ENCODE results near the gene ODAD2.
A peak's percentile ranks its signal among the peaks of the same experiment; 100 is the strongest.

ODAD2 gene

DNA sequence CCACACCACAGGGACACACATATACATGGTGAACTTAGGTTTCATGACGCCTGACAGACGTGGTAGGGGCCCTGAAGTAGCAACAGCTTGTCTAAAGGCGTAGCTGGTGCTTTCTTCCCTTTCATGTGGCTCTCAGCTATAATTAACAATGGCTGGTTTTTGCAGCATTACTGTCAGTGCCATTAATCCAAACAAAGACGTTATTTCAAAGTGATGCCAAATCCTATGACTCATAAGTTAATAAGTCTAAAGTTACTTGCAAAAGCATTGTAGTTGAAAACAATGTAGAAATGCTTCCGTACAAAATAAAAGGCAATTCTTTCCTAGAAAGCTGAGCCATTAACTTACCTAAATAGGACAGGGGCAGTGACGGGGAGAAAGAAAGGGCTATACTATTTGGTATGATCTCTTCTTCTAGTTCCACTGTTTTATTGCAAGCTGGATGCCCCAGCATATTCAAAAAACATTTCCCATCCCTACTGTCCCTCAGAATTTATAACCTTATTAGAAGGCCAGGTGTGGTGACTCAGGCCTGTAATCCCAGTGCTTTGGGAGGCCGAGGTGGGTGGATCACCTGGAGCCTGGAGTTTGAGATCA is 105.4 kb downstream of the ODAD2 start:
- no peaks in the 10 kb centered on the region for H3F3A ChIP-seq (ENCODE audit: low read depth)
- H3K9me3 ChIP-seq (ENCODE audit: insufficient read depth, low read depth, low read length) = no peaks in the 10 kb centered on the region
- H3K4me2 ChIP-seq (ENCODE audit: low read depth, low read length, poor library complexity, severe bottlenecking) = peak overlapping the region; percentile 9
- H2AFZ ChIP-seq (ENCODE audit: low read length) = no peak overlapping the region
- no peak overlapping the region for H3K9ac ChIP-seq (ENCODE audit: low read depth, low read length, poor library complexity, severe bottlenecking)
- TF ChIP-seq EZH2phosphoT487 (IDR thresholded peaks at IDR 0.05; ENCODE audit: borderline replicate concordance) = no peak
- TF ChIP-seq, protein P1, sequence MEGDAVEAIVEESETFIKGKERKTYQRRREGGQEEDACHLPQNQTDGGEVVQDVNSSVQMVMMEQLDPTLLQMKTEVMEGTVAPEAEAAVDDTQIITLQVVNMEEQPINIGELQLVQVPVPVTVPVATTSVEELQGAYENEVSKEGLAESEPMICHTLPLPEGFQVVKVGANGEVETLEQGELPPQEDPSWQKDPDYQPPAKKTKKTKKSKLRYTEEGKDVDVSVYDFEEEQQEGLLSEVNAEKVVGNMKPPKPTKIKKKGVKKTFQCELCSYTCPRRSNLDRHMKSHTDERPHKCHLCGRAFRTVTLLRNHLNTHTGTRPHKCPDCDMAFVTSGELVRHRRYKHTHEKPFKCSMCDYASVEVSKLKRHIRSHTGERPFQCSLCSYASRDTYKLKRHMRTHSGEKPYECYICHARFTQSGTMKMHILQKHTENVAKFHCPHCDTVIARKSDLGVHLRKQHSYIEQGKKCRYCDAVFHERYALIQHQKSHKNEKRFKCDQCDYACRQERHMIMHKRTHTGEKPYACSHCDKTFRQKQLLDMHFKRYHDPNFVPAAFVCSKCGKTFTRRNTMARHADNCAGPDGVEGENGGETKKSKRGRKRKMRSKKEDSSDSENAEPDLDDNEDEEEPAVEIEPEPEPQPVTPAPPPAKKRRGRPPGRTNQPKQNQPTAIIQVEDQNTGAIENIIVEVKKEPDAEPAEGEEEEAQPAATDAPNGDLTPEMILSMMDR (conservative IDR thresholded peaks at IDR 0.05; ENCODE audit: low read length) = no peak
- H4K20me1 ChIP-seq (ENCODE audit: insufficient read depth, low read length, poor library complexity, severe bottlenecking) = no peaks in the 10 kb centered on the region
- peaks cover 13% of the 10 kb centered on the region for H3K4me1 ChIP-seq (ENCODE audit: insufficient read depth, low read length, poor library complexity, severe bottlenecking)
- H3K79me2 ChIP-seq (ENCODE audit: insufficient read depth, low read length) = no peaks in the 10 kb centered on the region
- H3K9me2 ChIP-seq (replicated peaks; ENCODE audit: low read depth, low read length) = no peaks in the 10 kb centered on the region
- no peak overlapping the region for H3K4me3 ChIP-seq (ENCODE audit: low read length, poor library complexity, severe bottlenecking)
- no peaks in the 10 kb centered on the region for H3K36me3 ChIP-seq (ENCODE audit: insufficient read depth, low read length)
- H3K27me3 ChIP-seq (ENCODE audit: insufficient read depth, low read length, poor library complexity, severe bottlenecking) = no peaks in the 10 kb centered on the region

DNA sequence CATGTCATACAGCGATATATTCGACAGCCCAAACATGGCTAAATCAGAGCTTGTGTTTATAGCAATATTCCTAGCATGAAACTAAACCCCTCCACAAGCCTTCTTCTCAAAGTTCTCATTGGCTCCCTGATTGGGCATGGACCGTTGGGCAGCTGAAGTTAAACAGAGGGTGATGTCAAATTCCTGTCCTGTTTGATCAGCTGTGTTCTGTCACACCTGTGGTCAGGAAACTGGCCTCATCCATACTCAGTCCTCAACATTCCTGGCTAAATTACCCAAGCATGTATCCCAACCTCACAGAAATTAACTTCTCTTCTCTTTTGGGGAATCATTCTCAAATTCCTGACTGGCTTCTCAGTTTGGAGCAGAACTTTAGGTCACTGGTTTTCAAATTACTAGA is 107.9 kb downstream of the ODAD2 start:
- no peak overlapping the region for H2AFZ ChIP-seq (ENCODE audit: low read length)
- H3K4me1 ChIP-seq (ENCODE audit: insufficient read depth, low read length, poor library complexity, severe bottlenecking) = peaks cover 13% of the 10 kb centered on the region
- no peaks in the 10 kb centered on the region for H3K79me2 ChIP-seq (ENCODE audit: insufficient read depth, low read length)
- no peak overlapping the region for H3K4me3 ChIP-seq (ENCODE audit: low read length, poor library complexity, severe bottlenecking)
- H3K9me3 ChIP-seq (ENCODE audit: insufficient read depth, low read depth, low read length) = no peaks in the 10 kb centered on the region
- no peak overlapping the region for H3K9ac ChIP-seq (ENCODE audit: low read depth, low read length, poor library complexity, severe bottlenecking)
- H3K36me3 ChIP-seq (ENCODE audit: insufficient read depth, low read length) = no peaks in the 10 kb centered on the region
- no peaks in the 10 kb centered on the region for H3F3A ChIP-seq (ENCODE audit: low read depth)
- H3K4me2 ChIP-seq (ENCODE audit: low read depth, low read length, poor library complexity, severe bottlenecking) = no peak overlapping the region
- TF ChIP-seq EZH2phosphoT487 (IDR thresholded peaks at IDR 0.05; ENCODE audit: borderline replicate concordance) = no peak
- TF ChIP-seq, protein P1 (conservative IDR thresholded peaks at IDR 0.05; ENCODE audit: low read length) = no peak
- no peaks in the 10 kb centered on the region for H3K27me3 ChIP-seq (ENCODE audit: insufficient read depth, low read length, poor library complexity, severe bottlenecking)
- no peaks in the 10 kb centered on the region for H4K20me1 ChIP-seq (ENCODE audit: insufficient read depth, low read length, poor library complexity, severe bottlenecking)
- H3K9me2 ChIP-seq (replicated peaks; ENCODE audit: low read depth, low read length) = no peaks in the 10 kb centered on the region

DNA sequence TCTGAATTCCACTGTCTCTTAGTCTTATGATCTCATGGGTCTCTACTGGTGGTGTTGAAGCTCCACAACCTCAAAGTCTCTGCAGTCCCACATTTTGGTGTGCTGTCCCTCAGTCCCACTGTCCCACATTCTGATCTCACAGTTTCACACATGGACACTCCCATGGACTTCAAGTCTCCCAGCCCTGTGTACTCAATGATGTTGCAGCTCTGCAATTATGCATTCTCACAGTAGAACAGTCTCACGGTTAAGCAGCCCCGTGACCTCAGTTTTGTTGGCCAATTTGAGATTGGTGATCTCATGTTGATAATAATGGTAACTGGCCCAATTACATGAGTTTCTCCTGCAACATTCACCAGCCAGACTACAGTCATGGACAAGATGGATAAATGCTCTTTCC is 109.4 kb downstream of the ODAD2 start:
- Histone ChIP-seq H3K4me3 (ENCODE audit: low read length, poor library complexity, severe bottlenecking) (no peak overlapping the region), H3K9me3 (ENCODE audit: insufficient read depth, low read depth, low read length) (no peaks in the 10 kb centered on the region), H3K27me3 (ENCODE audit: insufficient read depth, low read length, poor library complexity, severe bottlenecking) (no peaks in the 10 kb centered on the region), H3K4me1 (ENCODE audit: insufficient read depth, low read length, poor library complexity, severe bottlenecking) (peaks cover 18% of the 10 kb centered on the region), H3F3A (ENCODE audit: low read depth) (peaks cover 3% of the 10 kb centered on the region; the same call in 1 of the 2 replicates), H3K79me2 (ENCODE audit: insufficient read depth, low read length) (no peaks in the 10 kb centered on the region), H3K9ac (ENCODE audit: low read depth, low read length, poor library complexity, severe bottlenecking) (no peak overlapping the region), H2AFZ (ENCODE audit: low read length) (no peak overlapping the region), H3K9me2 (replicated peaks; ENCODE audit: low read depth, low read length) (no peaks in the 10 kb centered on the region), H3K36me3 (ENCODE audit: insufficient read depth, low read length) (no peaks in the 10 kb centered on the region), H4K20me1 (ENCODE audit: insufficient read depth, low read length, poor library complexity, severe bottlenecking) (no peaks in the 10 kb centered on the region), H3K4me2 (ENCODE audit: low read depth, low read length, poor library complexity, severe bottlenecking) (no peak overlapping the region)
- no peak for TF ChIP-seq EZH2phosphoT487 (IDR thresholded peaks at IDR 0.05; ENCODE audit: borderline replicate concordance)
- TF ChIP-seq, protein P1 (conservative IDR thresholded peaks at IDR 0.05; ENCODE audit: low read length) = no peak

All from Loucy (cell line).